Activated CD8-positive, alpha-beta T cell treated with anti-CD3 and anti-CD28 coated beads for 36 hours (primary cell): ENCODE measurements around the gene PRSS33. TPM values are rescaled to one million over a fixed set of nuclear protein-coding genes. Genes with fewer than 3 reads are reported as not detected.

Source experiments
- ATAC-seq: fragments of 200-7000 bp; cut with Tn5 transposase; one replicate; pipeline ENCODE4 v1.10.0; 2021; ENCODE audit warnings: mild to moderate bottlenecking, moderate library complexity
- CTCF ChIA-PET: fragments of 350-600 bp; sonication (Branson Sonifier 250); formaldehyde crosslinking; loops from one replicate; lab custom pipeline; 2021; ENCODE audit warnings: antibody characterized with exemption; lab: Charles Lee
- POLR2A ChIA-PET: fragments of 350-600 bp; sonication (Branson Sonifier 250); formaldehyde crosslinking; loops from one replicate; lab custom pipeline; 2021; ENCODE audit warnings: antibody characterized with exemption; lab: Charles Lee
- DNase-seq: peaks from one replicate; pipeline ENCODE4 v3.0.0-alpha.2; 2020
- H3K27ac Mint-ChIP-seq: one replicate; pipeline ENCODE4 v1.8.0; 2021; ENCODE audit warnings: mild to moderate bottlenecking, mixed read lengths
- H3K27me3 Mint-ChIP-seq: one replicate; pipeline ENCODE4 v1.8.0; 2021; ENCODE audit warnings: mixed read lengths
- H3K36me3 Mint-ChIP-seq: one replicate; pipeline ENCODE4 v1.8.0; 2021; ENCODE audit warnings: low read depth, mixed read lengths
- H3K4me1 Mint-ChIP-seq: one replicate; pipeline ENCODE4 v1.8.0; 2021; ENCODE audit warnings: low read depth, mixed read lengths
- H3K4me3 Mint-ChIP-seq: one replicate; pipeline ENCODE4 v1.8.0; 2021; ENCODE audit warnings: mild to moderate bottlenecking, moderate library complexity, mixed read lengths
- H3K9me3 Mint-ChIP-seq: one replicate; pipeline ENCODE4 v1.8.0; 2021; ENCODE audit warnings: mixed read lengths
- CTCF ChIP-seq: fragments of 200-600 bp; IDR thresholded peaks from one replicate; pipeline ENCODE4 v1.8.0; 2022; ENCODE audit warnings: antibody characterized with exemption, mild to moderate bottlenecking
- intact Hi-C: fragments of 100-400 bp; cut with micrococcal nuclease; formaldehyde crosslinking; loops from one replicate; pipeline ENCODE4 v1.10.0; 2022
- total RNA-seq, 2 experiments: library from RNA; stranded (reverse); gene quantifications; one replicate each; pipeline ENCODE4 v1.2.3, GENCODE V29; 2021

PRSS33 gene
- total RNA-seq, 2 experiments from 2014 or later = 0.29 TPM; not detected in 1

GRCh38 chr16:2786826-2787151, 571 bp downstream of the PRSS33 start:
- no peak for TF ChIP-seq CTCF
- H3K9me3 Mint-ChIP-seq = no peaks in the 10 kb centered on the region
- no peak for ATAC-seq
- POLR2A ChIA-PET = no interaction called here
- peaks cover 7% of the 10 kb centered on the region for H3K4me1 Mint-ChIP-seq
- no peak overlapping the region for H3K27ac Mint-ChIP-seq
- peaks cover 2% of the 10 kb centered on the region for H3K27me3 Mint-ChIP-seq
- DNase-seq = no peak
- no peaks in the 10 kb centered on the region for H3K36me3 Mint-ChIP-seq
- CTCF ChIA-PET = no interaction called here
- intact Hi-C loops = no loop called here
- no peak overlapping the region for H3K4me3 Mint-ChIP-seq

- intact Hi-C loops = no loop called here
- POLR2A ChIA-PET = interaction anchor here (0.6 to 1.0 kb wide), 2 partner anchors 19 to 123 kb away, joined by 3 read pairs; no protein-coding TSS in a partner anchor
- Mint-ChIP-seq H3K27ac (no peak overlapping the region), H3K4me3 (peak overlapping the region; percentile 56), H3K36me3 (no peaks in the 10 kb centered on the region), H3K9me3 (no peaks in the 10 kb centered on the region), H3K4me1 (peaks cover 7% of the 10 kb centered on the region), H3K27me3 (peaks cover 2% of the 10 kb centered on the region)
- CTCF ChIA-PET = interaction anchor here (1.1 to 2.4 kb wide), 3 partner anchors 11 to 37 kb away, joined by 3 to 7 read pairs (median 4); no protein-coding TSS in a partner anchor
- ATAC-seq = no peak
- TF ChIP-seq CTCF = no peak
- DNase-seq = no peak
Measured at GRCh38 chr16:2786061-2786825, 1.1 kb downstream of the PRSS33 start.

- ATAC-seq = peak; percentile 68
- intact Hi-C loops = no loop called here
- Mint-ChIP-seq H3K36me3 (no peaks in the 10 kb centered on the region), H3K27me3 (peaks cover 2% of the 10 kb centered on the region), H3K9me3 (no peaks in the 10 kb centered on the region), H3K27ac (peak overlapping the region; percentile 87), H3K4me3 (peak overlapping the region; percentile 84), H3K4me1 (peaks cover 10% of the 10 kb centered on the region)
- peak; percentile 57 for TF ChIP-seq CTCF
- peak; percentile 61 for DNase-seq
- ChIA-PET CTCF (interaction anchor here (0.7 to 2.4 kb wide), 7 partner anchors 10 to 135 kb away, joined by 3 to 7 read pairs (median 3); no protein-coding TSS in a partner anchor), POLR2A (interaction anchor here (0.6 to 3.2 kb wide), 9 partner anchors 9 to 122 kb away, joined by 3 to 20 read pairs (median 3); no protein-coding TSS in a partner anchor)
Measured at GRCh38 chr16:2785101-2785991, 2.0 kb downstream of the PRSS33 start.

- CTCF ChIA-PET = interaction anchor here (0.7 to 3.0 kb wide), 10 partner anchors 9 to 135 kb away, joined by 3 to 14 read pairs (median 4); no protein-coding TSS in a partner anchor
- ATAC-seq = no peak
- DNase-seq = no peak
- POLR2A ChIA-PET = interaction anchor here (0.9 to 3.2 kb wide), 8 partner anchors 8 to 84 kb away, joined by 3 to 20 read pairs (median 4); no protein-coding TSS in a partner anchor
- Mint-ChIP-seq H3K27me3 (peaks cover 2% of the 10 kb centered on the region), H3K27ac (peak overlapping the region; percentile 87), H3K4me1 (peaks cover 13% of the 10 kb centered on the region), H3K36me3 (no peaks in the 10 kb centered on the region), H3K4me3 (peak overlapping the region; percentile 84), H3K9me3 (no peaks in the 10 kb centered on the region)
- intact Hi-C loops = no loop called here
- TF ChIP-seq CTCF = no peak
Measured at GRCh38 chr16:2784358-2785100, 2.8 kb downstream of the PRSS33 start.
